WTC11 (cell line): ENCODE data around the gene LOXL3. TPM values are rescaled to one million over a fixed set of nuclear protein-coding genes. Genes with fewer than 3 reads are reported as not detected.

Experiments
- ATAC-seq: fragments of 200-7000 bp; cut with Tn5 transposase; 2 replicates; pipeline ENCODE4 v1.10.0; 2021; ENCODE audit warnings: mild to moderate bottlenecking, moderate library complexity
- CTCF ChIA-PET: fragments of 300-600 bp; sonication (Branson Sonifier 250); formaldehyde crosslinking; loops from one replicate; lab custom pipeline; 2021; ENCODE audit warnings: antibody characterized with exemption; lab: Charles Lee
- POLR2A ChIA-PET: fragments of 350-600 bp; sonication (Branson Sonifier 250); formaldehyde crosslinking; loops from one replicate; lab custom pipeline; 2021; ENCODE audit warnings: antibody characterized with exemption; lab: Charles Lee
- DNase-seq: peaks from one replicate; pipeline ENCODE4 v3.0.0; 2021; ENCODE audit warnings: low spot score
- H3K27ac Mint-ChIP-seq: 2 replicates; pipeline ENCODE4 v1.8.0; 2021; ENCODE audit warnings: mixed read lengths
- H3K27me3 Mint-ChIP-seq: 2 replicates; pipeline ENCODE4 v1.8.0; 2021; ENCODE audit warnings: low read depth, mild to moderate bottlenecking, moderate library complexity, mixed read lengths
- H3K36me3 Mint-ChIP-seq: 2 replicates; pipeline ENCODE4 v1.8.0; 2021; ENCODE audit warnings: mixed read lengths
- H3K4me1 Mint-ChIP-seq: 2 replicates; pipeline ENCODE4 v1.8.0; 2022; ENCODE audit warnings: mixed read lengths
- H3K4me3 Mint-ChIP-seq: 2 replicates; pipeline ENCODE4 v1.8.0; 2021; ENCODE audit warnings: mild to moderate bottlenecking, moderate library complexity, mixed read lengths
- H3K9me3 Mint-ChIP-seq: 2 replicates; pipeline ENCODE4 v1.8.0; 2021; ENCODE audit warnings: mixed read lengths
- CREM ChIP-seq: sonication (generic); formaldehyde crosslinking; IDR thresholded peaks from 2 replicates; pipeline ENCODE4 v1.8.1; 2022; ENCODE audit warnings: mild to moderate bottlenecking, missing genetic modification reagents, moderate library complexity
- ESRRA ChIP-seq: sonication (generic); formaldehyde crosslinking; IDR thresholded peaks from 2 replicates; pipeline ENCODE4 v1.8.1; 2022; ENCODE audit warnings: mild to moderate bottlenecking, missing genetic modification reagents, borderline replicate concordance
- FOXK1 ChIP-seq: sonication (generic); formaldehyde crosslinking; IDR thresholded peaks from 2 replicates; pipeline ENCODE4 v1.8.0; 2022; ENCODE audit warnings: mild to moderate bottlenecking, moderate library complexity, missing genetic modification reagents
- GRHL2 ChIP-seq: fragments of 250-450 bp; sonication (Bioruptor Pico); IDR thresholded peaks from 2 replicates; pipeline ENCODE4 v1.8.0; 2022; ENCODE audit warnings: mild to moderate bottlenecking, moderate library complexity; ENCODE audit not compliant: insufficient replicate concordance, severe bottlenecking
- NFATC4 ChIP-seq: fragments of 250-450 bp; sonication (Bioruptor Pico); IDR thresholded peaks from 2 replicates; pipeline ENCODE4 v1.9.0; 2021; ENCODE audit warnings: mild to moderate bottlenecking
- NFE2L1 ChIP-seq: sonication (generic); formaldehyde crosslinking; IDR thresholded peaks from 2 replicates; pipeline ENCODE4 v1.8.1; 2023; ENCODE audit warnings: missing genetic modification reagents
- RORB ChIP-seq: fragments of 250-450 bp; sonication (Bioruptor Pico); IDR thresholded peaks from 2 replicates; pipeline ENCODE4 v1.9.0; 2021; ENCODE audit warnings: mild to moderate bottlenecking
- TEAD4 ChIP-seq: sonication (generic); formaldehyde crosslinking; IDR thresholded peaks from 2 replicates; pipeline ENCODE4 v1.8.0; 2022; ENCODE audit warnings: mild to moderate bottlenecking, missing genetic modification reagents
- ZNF121 ChIP-seq: sonication (generic); formaldehyde crosslinking; IDR thresholded peaks from 2 replicates; pipeline ENCODE4 v1.8.0; 2023; ENCODE audit warnings: missing genetic modification reagents
- ZNF317 ChIP-seq: sonication (generic); formaldehyde crosslinking; IDR thresholded peaks from 2 replicates; pipeline ENCODE4 v1.8.1; 2023; ENCODE audit warnings: low read depth, mild to moderate bottlenecking, moderate library complexity, missing genetic modification reagents, borderline replicate concordance
- ZNF416 ChIP-seq: fragments of 250-450 bp; sonication (Bioruptor Pico); IDR thresholded peaks from 2 replicates; pipeline ENCODE4 v1.9.0; 2021; ENCODE audit warnings: mild to moderate bottlenecking, inconsistent platforms
- ZNF423 ChIP-seq: fragments of 250-450 bp; sonication (Bioruptor Pico); IDR thresholded peaks from 2 replicates; pipeline ENCODE4 v2.1.2; 2022; ENCODE audit warnings: mild to moderate bottlenecking, moderate library complexity
- total RNA-seq: library from RNA; stranded (reverse); gene quantifications from 3 replicates; pipeline ENCODE4 v1.2.3, GENCODE V29; 2021
- TF ChIP-seq, protein P1 (sequence below): sonication (generic); formaldehyde crosslinking; IDR thresholded peaks from 2 replicates; pipeline ENCODE4 v1.8.1; 2023; ENCODE audit warnings: mild to moderate bottlenecking, missing genetic modification reagents, moderate library complexity
- TF ChIP-seq, protein P2 (sequence below): sonication (generic); formaldehyde crosslinking; IDR thresholded peaks from 2 replicates; pipeline ENCODE4 v1.8.1; 2023; ENCODE audit warnings: mild to moderate bottlenecking, moderate library complexity, missing genetic modification reagents
- TF ChIP-seq, protein P3 (sequence below): sonication (generic); formaldehyde crosslinking; IDR thresholded peaks from 2 replicates; pipeline ENCODE4 v1.8.0; 2023; ENCODE audit warnings: mild to moderate bottlenecking, missing genetic modification reagents
- TF ChIP-seq, protein P4 (sequence below): fragments of 250-450 bp; sonication (Bioruptor Pico); IDR thresholded peaks from 2 replicates; pipeline ENCODE4 v1.8.0; 2021; ENCODE audit warnings: mild to moderate bottlenecking
- TF ChIP-seq, protein P5 (sequence below): sonication (generic); formaldehyde crosslinking; IDR thresholded peaks from 2 replicates; pipeline ENCODE4 v1.8.1; 2022; ENCODE audit warnings: low read depth, missing genetic modification reagents, borderline replicate concordance
- TF ChIP-seq, protein P6 (sequence below): sonication (generic); formaldehyde crosslinking; IDR thresholded peaks from 2 replicates; pipeline ENCODE4 v1.8.1; 2022; ENCODE audit warnings: mild to moderate bottlenecking, moderate library complexity, missing genetic modification reagents
- TF ChIP-seq, protein P7 (sequence below): sonication (generic); formaldehyde crosslinking; IDR thresholded peaks from 2 replicates; pipeline ENCODE4 v1.8.1; 2023; ENCODE audit warnings: mild to moderate bottlenecking, missing genetic modification reagents
- TF ChIP-seq, protein P8 (sequence below): sonication (generic); formaldehyde crosslinking; IDR thresholded peaks from 2 replicates; pipeline ENCODE4 v1.8.1; 2022; ENCODE audit warnings: low read depth, mild to moderate bottlenecking, moderate library complexity, missing genetic modification reagents, borderline replicate concordance

The LOXL3 gene
- total RNA-seq, 1 experiment from 2014 or later = 21.1 TPM

DNA sequence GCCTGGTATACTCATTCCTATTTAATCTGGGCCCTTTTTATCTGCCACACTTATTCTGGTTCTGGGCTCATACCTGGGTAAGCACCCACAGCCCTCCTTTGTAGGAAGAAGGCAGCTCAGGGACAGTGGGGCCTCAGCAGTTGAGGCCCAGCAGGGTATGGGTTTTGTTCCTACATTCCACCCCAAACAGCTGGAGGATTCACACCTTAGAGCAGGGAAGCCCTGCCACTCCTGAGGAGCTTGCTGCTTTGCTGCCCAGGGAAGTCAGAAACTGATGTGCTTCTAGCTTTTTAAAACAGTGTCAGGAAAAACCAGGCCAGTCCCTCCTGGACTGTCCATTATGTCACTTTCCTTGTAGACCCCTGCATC is 53.2 kb downstream of the LOXL3 start:
- Mint-ChIP-seq H3K4me1 (peaks cover 54% of the 10 kb centered on the region), H3K27ac (no peak overlapping the region), H3K27me3 (peaks cover 100% of the 10 kb centered on the region), H3K9me3 (no peaks in the 10 kb centered on the region), H3K36me3 (peaks cover 13% of the 10 kb centered on the region), H3K4me3 (no peak overlapping the region)
- CTCF ChIA-PET = interaction anchor here (1.7 to 6.0 kb wide), 4 partner anchors 10 to 87 kb away, joined by 5 to 43 read pairs (median 12); partner anchors contain the start of genes CCDC142 and TTC31
- no peak for DNase-seq
- no peak for ATAC-seq
- POLR2A ChIA-PET = interaction anchor here (0.8 to 1.5 kb wide), 2 partner anchors 18 to 43 kb away, joined by 3 to 6 read pairs; partner anchors contain the start of genes CCDC142 and WBP1
- TF ChIP-seq ZNF423 (CRISPR knock-in tag) (no peak), NFE2L1 (CRISPR knock-in tag) (no peak), ESRRA (CRISPR knock-in tag) (no peak), GRHL2 (CRISPR knock-in tag) (no peak), TEAD4 (CRISPR knock-in tag) (no peak)
- TF ChIP-seq, protein P1, sequence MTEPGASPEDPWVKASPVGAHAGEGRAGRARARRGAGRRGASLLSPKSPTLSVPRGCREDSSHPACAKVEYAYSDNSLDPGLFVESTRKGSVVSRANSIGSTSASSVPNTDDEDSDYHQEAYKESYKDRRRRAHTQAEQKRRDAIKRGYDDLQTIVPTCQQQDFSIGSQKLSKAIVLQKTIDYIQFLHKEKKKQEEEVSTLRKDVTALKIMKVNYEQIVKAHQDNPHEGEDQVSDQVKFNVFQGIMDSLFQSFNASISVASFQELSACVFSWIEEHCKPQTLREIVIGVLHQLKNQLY (CRISPR knock-in tag) = no peak
- TF ChIP-seq, protein P2, sequence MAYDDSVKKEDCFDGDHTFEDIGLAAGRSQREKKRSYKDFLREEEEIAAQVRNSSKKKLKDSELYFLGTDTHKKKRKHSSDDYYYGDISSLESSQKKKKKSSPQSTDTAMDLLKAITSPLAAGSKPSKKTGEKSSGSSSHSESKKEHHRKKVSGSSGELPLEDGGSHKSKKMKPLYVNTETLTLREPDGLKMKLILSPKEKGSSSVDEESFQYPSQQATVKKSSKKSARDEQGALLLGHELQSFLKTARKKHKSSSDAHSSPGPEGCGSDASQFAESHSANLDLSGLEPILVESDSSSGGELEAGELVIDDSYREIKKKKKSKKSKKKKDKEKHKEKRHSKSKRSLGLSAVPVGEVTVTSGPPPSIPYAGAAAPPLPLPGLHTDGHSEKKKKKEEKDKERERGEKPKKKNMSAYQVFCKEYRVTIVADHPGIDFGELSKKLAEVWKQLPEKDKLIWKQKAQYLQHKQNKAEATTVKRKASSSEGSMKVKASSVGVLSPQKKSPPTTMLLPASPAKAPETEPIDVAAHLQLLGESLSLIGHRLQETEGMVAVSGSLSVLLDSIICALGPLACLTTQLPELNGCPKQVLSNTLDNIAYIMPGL (CRISPR knock-in tag) = no peak
- TF ChIP-seq, protein P3, sequence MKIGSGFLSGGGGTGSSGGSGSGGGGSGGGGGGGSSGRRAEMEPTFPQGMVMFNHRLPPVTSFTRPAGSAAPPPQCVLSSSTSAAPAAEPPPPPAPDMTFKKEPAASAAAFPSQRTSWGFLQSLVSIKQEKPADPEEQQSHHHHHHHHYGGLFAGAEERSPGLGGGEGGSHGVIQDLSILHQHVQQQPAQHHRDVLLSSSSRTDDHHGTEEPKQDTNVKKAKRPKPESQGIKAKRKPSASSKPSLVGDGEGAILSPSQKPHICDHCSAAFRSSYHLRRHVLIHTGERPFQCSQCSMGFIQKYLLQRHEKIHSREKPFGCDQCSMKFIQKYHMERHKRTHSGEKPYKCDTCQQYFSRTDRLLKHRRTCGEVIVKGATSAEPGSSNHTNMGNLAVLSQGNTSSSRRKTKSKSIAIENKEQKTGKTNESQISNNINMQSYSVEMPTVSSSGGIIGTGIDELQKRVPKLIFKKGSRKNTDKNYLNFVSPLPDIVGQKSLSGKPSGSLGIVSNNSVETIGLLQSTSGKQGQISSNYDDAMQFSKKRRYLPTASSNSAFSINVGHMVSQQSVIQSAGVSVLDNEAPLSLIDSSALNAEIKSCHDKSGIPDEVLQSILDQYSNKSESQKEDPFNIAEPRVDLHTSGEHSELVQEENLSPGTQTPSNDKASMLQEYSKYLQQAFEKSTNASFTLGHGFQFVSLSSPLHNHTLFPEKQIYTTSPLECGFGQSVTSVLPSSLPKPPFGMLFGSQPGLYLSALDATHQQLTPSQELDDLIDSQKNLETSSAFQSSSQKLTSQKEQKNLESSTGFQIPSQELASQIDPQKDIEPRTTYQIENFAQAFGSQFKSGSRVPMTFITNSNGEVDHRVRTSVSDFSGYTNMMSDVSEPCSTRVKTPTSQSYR (CRISPR knock-in tag) = no peak
- TF ChIP-seq, protein P4, sequence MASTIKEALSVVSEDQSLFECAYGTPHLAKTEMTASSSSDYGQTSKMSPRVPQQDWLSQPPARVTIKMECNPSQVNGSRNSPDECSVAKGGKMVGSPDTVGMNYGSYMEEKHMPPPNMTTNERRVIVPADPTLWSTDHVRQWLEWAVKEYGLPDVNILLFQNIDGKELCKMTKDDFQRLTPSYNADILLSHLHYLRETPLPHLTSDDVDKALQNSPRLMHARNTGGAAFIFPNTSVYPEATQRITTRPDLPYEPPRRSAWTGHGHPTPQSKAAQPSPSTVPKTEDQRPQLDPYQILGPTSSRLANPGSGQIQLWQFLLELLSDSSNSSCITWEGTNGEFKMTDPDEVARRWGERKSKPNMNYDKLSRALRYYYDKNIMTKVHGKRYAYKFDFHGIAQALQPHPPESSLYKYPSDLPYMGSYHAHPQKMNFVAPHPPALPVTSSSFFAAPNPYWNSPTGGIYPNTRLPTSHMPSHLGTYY = no peak

DNA sequence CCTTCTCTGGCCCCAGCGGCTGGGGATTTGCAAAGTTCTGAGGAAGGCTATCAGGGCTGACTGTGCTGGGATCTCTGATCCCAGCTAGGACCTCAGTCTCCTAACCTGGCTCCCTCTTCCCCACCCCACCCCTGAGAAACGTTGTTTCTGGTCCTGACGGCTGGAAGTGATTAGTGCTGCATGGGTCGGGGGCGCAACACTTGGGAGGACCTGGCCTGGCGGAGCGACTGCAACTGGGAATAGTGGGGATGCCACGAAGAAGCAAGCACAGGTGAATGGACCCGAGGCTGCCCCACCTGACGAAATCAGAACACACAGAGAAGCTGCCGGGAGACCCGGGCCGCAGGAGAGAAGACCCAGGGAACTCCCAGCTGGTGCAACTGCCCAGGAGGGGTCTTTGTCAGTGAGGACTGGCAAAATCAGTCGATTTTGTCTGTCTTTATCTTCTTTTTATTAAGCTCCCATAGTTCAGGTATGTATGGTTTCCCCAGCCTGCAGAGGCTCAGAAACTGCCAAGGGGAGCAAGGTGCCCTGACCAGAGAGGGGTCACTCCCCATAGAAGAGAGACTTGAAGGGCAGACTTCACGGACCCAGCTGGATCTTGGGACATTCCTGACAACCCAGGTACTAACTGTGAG is 53.7 kb downstream of the LOXL3 start:
- ATAC-seq (no peak), DNase-seq (no peak)
- peaks cover 54% of the 10 kb centered on the region for H3K4me1 Mint-ChIP-seq
- no peak overlapping the region for H3K27ac Mint-ChIP-seq
- peak overlapping the region; percentile 79 for H3K4me3 Mint-ChIP-seq
- H3K27me3 Mint-ChIP-seq = peaks cover 100% of the 10 kb centered on the region
- ChIA-PET POLR2A (interaction anchor here (0.6 to 1.5 kb wide), 4 partner anchors 18 to 214 kb away, joined by 3 to 6 read pairs (median 4); partner anchors contain the start of genes CCDC142 and WBP1), CTCF (interaction anchor here (0.8 to 6.0 kb wide), 6 partner anchors 10 to 165 kb away, joined by 3 to 43 read pairs (median 6); partner anchors contain the start of genes CCDC142 and TTC31)
- no peaks in the 10 kb centered on the region for H3K9me3 Mint-ChIP-seq
- peaks cover 8% of the 10 kb centered on the region for H3K36me3 Mint-ChIP-seq
- TF ChIP-seq, protein P5, sequence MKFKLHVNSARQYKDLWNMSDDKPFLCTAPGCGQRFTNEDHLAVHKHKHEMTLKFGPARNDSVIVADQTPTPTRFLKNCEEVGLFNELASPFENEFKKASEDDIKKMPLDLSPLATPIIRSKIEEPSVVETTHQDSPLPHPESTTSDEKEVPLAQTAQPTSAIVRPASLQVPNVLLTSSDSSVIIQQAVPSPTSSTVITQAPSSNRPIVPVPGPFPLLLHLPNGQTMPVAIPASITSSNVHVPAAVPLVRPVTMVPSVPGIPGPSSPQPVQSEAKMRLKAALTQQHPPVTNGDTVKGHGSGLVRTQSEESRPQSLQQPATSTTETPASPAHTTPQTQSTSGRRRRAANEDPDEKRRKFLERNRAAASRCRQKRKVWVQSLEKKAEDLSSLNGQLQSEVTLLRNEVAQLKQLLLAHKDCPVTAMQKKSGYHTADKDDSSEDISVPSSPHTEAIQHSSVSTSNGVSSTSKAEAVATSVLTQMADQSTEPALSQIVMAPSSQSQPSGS (CRISPR knock-in tag) = no peak
- TF ChIP-seq CREM (no peak), ZNF416 (no peak), ZNF317 (CRISPR knock-in tag) (no peak), NFATC4 (CRISPR knock-in tag) (no peak), RORB (CRISPR knock-in tag) (no peak), FOXK1 (CRISPR knock-in tag) (no peak), ZNF121 (no peak)
- TF ChIP-seq, protein P6, sequence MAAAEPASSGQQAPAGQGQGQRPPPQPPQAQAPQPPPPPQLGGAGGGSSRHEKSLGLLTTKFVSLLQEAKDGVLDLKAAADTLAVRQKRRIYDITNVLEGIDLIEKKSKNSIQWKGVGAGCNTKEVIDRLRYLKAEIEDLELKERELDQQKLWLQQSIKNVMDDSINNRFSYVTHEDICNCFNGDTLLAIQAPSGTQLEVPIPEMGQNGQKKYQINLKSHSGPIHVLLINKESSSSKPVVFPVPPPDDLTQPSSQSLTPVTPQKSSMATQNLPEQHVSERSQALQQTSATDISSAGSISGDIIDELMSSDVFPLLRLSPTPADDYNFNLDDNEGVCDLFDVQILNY = no peak
- TF ChIP-seq, protein P2 (CRISPR knock-in tag) = no peak
- TF ChIP-seq, protein P7, sequence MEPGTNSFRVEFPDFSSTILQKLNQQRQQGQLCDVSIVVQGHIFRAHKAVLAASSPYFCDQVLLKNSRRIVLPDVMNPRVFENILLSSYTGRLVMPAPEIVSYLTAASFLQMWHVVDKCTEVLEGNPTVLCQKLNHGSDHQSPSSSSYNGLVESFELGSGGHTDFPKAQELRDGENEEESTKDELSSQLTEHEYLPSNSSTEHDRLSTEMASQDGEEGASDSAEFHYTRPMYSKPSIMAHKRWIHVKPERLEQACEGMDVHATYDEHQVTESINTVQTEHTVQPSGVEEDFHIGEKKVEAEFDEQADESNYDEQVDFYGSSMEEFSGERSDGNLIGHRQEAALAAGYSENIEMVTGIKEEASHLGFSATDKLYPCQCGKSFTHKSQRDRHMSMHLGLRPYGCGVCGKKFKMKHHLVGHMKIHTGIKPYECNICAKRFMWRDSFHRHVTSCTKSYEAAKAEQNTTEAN = no peak
- TF ChIP-seq, protein P8, sequence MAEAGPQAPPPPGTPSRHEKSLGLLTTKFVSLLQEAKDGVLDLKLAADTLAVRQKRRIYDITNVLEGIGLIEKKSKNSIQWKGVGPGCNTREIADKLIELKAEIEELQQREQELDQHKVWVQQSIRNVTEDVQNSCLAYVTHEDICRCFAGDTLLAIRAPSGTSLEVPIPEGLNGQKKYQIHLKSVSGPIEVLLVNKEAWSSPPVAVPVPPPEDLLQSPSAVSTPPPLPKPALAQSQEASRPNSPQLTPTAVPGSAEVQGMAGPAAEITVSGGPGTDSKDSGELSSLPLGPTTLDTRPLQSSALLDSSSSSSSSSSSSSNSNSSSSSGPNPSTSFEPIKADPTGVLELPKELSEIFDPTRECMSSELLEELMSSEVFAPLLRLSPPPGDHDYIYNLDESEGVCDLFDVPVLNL (CRISPR knock-in tag) = no peak
